Bronchial epithelial cell (primary cell): ENCODE data around the gene SIRT4. TPM values are rescaled to one million over a fixed set of nuclear protein-coding genes. Genes with fewer than 3 reads are reported as not detected.

ENCODE experiments used
- DNase-seq: peaks from one replicate; pipeline ENCODE4 v3.0.0-alpha.2; 2010; ENCODE audit warnings: low read depth
- FAIRE-seq: peaks from 2 replicates; lab custom pipeline; 2011; peaks lifted over from hg19 to GRCh38; lab: Jason Lieb, UNC
- H3K27me3 ChIP-seq: 2 replicates; pipeline ENCODE4 v1.5.1; 2011; ENCODE audit warnings: low read length; ENCODE audit not compliant: control insufficient read depth, insufficient read depth
- H3K36me3 ChIP-seq: 2 replicates; pipeline ENCODE4 v1.5.1; 2011; ENCODE audit warnings: low read length; ENCODE audit not compliant: control insufficient read depth, insufficient read depth
- H3K4me3 ChIP-seq: 2 replicates; pipeline ENCODE4 v1.5.1; 2011; ENCODE audit warnings: mild to moderate bottlenecking, low read depth, low read length, control low read depth
- total RNA-seq: library from RNA; depleted of rRNA; stranded (reverse); fragments of >200 nt; gene quantifications from 2 replicates; pipeline ENCODE4 v1.2.1, GENCODE V29; 2014
- TF ChIP-seq, protein P1 (sequence below): IDR thresholded peaks from 2 replicates; pipeline ENCODE4 v1.5.1; 2011; ENCODE audit warnings: mild to moderate bottlenecking, moderate library complexity, low read length, control low read depth, inconsistent platforms; ENCODE audit not compliant: insufficient read depth, severe bottlenecking

The SIRT4 gene
- total RNA-seq, 1 donor from 2014 or later = 0.79 TPM

GRCh38 chr12:120361506-120362208 is 59.5 kb downstream of the SIRT4 start:
- DNase-seq (peak; percentile 17), FAIRE-seq (no peak)
- H3K4me3 ChIP-seq = peak overlapping the region; percentile 8

More at GRCh38 chr12:120361506-120362208, 59.5 kb downstream of the SIRT4 start:
- H3K27me3 ChIP-seq = peaks cover 3% of the 10 kb centered on the region
- TF ChIP-seq, protein P1, sequence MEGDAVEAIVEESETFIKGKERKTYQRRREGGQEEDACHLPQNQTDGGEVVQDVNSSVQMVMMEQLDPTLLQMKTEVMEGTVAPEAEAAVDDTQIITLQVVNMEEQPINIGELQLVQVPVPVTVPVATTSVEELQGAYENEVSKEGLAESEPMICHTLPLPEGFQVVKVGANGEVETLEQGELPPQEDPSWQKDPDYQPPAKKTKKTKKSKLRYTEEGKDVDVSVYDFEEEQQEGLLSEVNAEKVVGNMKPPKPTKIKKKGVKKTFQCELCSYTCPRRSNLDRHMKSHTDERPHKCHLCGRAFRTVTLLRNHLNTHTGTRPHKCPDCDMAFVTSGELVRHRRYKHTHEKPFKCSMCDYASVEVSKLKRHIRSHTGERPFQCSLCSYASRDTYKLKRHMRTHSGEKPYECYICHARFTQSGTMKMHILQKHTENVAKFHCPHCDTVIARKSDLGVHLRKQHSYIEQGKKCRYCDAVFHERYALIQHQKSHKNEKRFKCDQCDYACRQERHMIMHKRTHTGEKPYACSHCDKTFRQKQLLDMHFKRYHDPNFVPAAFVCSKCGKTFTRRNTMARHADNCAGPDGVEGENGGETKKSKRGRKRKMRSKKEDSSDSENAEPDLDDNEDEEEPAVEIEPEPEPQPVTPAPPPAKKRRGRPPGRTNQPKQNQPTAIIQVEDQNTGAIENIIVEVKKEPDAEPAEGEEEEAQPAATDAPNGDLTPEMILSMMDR = no peak
- H3K36me3 ChIP-seq = no peaks in the 10 kb centered on the region

Other genes with a start within 250 kb of the SIRT4 start
- gene RAB35, start 185.6 kb upstream of the SIRT4 start, total RNA-seq = 26.9 and 31.5 TPM in 2 replicates
- 52.4 and 75.8 TPM in 2 replicates for gene GCN1, start 107.6 kb upstream of the SIRT4 start, total RNA-seq
- 5,132 and 7,160 TPM in 2 replicates for gene RPLP0, start 101.2 kb upstream of the SIRT4 start, total RNA-seq
- gene PXN, start 36.6 kb upstream of the SIRT4 start, total RNA-seq = 28.0 and 29.5 TPM in 2 replicates
- under 0.01 and 383 TPM in 2 replicates for gene RNU4-2, start 10.4 kb upstream of the SIRT4 start, total RNA-seq
- gene RNU4-1, start 9.1 kb upstream of the SIRT4 start, total RNA-seq = under 0.01 and 564 TPM in 2 replicates
- gene PLA2G1B, start 25.5 kb downstream of the SIRT4 start, total RNA-seq = not detected in 2 replicates
- not detected in 2 replicates for gene MSI1, start 66.8 kb downstream of the SIRT4 start, total RNA-seq
- gene COX6A1, start 135.8 kb downstream of the SIRT4 start, total RNA-seq = 659 and 789 TPM in 2 replicates
- gene TRIAP1, start 144.1 kb downstream of the SIRT4 start, total RNA-seq = 40.5 and 45.2 TPM in 2 replicates
- gene GATC, start 144.1 kb downstream of the SIRT4 start, total RNA-seq = 15.1 and 21.6 TPM in 2 replicates
- gene SRSF9, start 167.4 kb downstream of the SIRT4 start, total RNA-seq = 325 and 349 TPM in 2 replicates
- gene DYNLL1, start 193.8 kb downstream of the SIRT4 start, total RNA-seq = 268 and 325 TPM in 2 replicates
- 32.9 and 38.9 TPM in 2 replicates for gene COQ5, start 226.8 kb downstream of the SIRT4 start, total RNA-seq
- gene RNF10, start 232.0 kb downstream of the SIRT4 start, total RNA-seq = 138 and 157 TPM in 2 replicates